HFF-Myc (cell line): Measurements from ENCODE around the gene MDM1.

Experiments used
- DNase-seq: peaks from one replicate; pipeline ENCODE4 v3.0.0-alpha.2; 2011; ENCODE audit warnings: low read depth; ENCODE audit errors: extremely low read depth
- H3K4me3 ChIP-seq: replicated peaks from 2 replicates; pipeline ENCODE4 v1.5.1; 2011; ENCODE audit warnings: low read depth, mild to moderate bottlenecking, control low read depth, low read length
- CTCF ChIP-seq: IDR thresholded peaks from 2 replicates; pipeline ENCODE4 v1.5.1; 2012; ENCODE audit warnings: mild to moderate bottlenecking, low read depth, low read length, control low read depth; ENCODE audit errors: missing control alignments

Gene MDM1

GRCh38 chr12:68285541-68285940 lies 46.6 kb downstream of the MDM1 start:
- TF ChIP-seq CTCF, result no peak
- DNase-seq, result no peak
- no peak overlapping the region for H3K4me3 ChIP-seq

- no peak overlapping the region for H3K4me3 ChIP-seq
- no peak for DNase-seq
- TF ChIP-seq CTCF, result no peak
Observed at GRCh38 chr12:68281322-68282077, 50.7 kb downstream of the MDM1 start.

- TF ChIP-seq CTCF, result no peak
- H3K4me3 ChIP-seq, result no peak overlapping the region
- DNase-seq, result no peak
Observed at GRCh38 chr12:68280240-68280639, 51.9 kb downstream of the MDM1 start.

GRCh38 chr12:68279227-68280054 lies 52.7 kb downstream of the MDM1 start:
- TF ChIP-seq CTCF, result no peak
- no peak for DNase-seq
- H3K4me3 ChIP-seq, result no peak overlapping the region

- no peak for DNase-seq
- H3K4me3 ChIP-seq, result no peak overlapping the region
- TF ChIP-seq CTCF, result no peak
Observed at GRCh38 chr12:68276402-68276930, 55.7 kb downstream of the MDM1 start.

DNA sequence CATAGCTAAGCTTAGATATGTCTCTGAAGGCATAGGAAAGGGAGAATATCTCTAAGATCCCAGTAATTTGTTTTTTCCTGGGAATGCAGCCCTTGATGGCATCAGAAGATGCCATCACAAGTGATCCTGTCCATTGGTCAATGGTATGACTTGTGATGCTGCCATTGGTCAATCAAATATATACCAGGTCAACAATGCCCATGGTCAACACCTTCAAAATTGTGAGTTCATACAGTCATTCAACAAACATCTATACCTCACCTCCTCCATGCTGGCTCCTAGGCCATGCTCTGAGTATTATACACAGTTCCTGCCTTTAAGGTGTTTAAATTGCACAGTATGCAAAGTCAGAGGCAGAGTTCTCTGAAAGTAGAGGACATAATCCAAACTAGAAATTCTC lies 59.4 kb downstream of the MDM1 start:
- DNase-seq, result no peak
- no peak overlapping the region for H3K4me3 ChIP-seq

More for the DNA sequence above, 59.4 kb downstream of the MDM1 start:
- TF ChIP-seq CTCF, result no peak
